GM19099 (cell line): ENCODE measurements around the gene INPP1.

Experiments used
- POLR2A ChIP-seq: IDR thresholded peaks from 3 replicates; pipeline ENCODE4 v1.6.1; 2011; ENCODE audit warnings: low read depth; ENCODE audit not compliant: insufficient read length; ENCODE audit errors: extremely low read depth

Gene INPP1

GRCh38 chr2:190380962-190381412, 37.6 kb downstream of the INPP1 start:
- TF ChIP-seq POLR2A: no peak

GRCh38 chr2:190382851-190383250, 39.5 kb downstream of the INPP1 start:
- TF ChIP-seq POLR2A: no peak

DNA sequence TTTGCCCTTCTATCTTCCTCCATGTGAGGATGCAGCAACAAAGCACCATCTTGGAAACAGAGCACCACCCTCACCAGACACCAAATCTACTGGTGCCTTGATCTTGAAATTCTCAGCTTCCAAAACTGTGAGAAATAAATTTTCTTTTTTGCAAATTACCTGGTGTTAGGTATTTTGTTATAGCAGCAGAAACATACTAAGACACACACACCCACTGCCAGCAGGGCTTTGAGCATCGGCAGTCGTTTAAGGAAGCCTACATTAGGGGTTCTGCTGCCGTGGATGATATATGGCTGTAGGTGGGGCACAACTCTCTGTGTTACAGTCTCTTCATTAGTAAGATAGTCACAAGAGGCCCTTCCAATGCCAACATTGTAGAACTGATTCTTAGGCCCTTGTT, 44.0 kb downstream of the INPP1 start:
- TF ChIP-seq POLR2A: no peak

- no peak for TF ChIP-seq POLR2A
These were observed 52.9 kb downstream of the INPP1 start for GRCh38 chr2:190396271-190396670.

GRCh38 chr2:190402986-190403603, 59.7 kb downstream of the INPP1 start:
- TF ChIP-seq POLR2A: no peak

DNA sequence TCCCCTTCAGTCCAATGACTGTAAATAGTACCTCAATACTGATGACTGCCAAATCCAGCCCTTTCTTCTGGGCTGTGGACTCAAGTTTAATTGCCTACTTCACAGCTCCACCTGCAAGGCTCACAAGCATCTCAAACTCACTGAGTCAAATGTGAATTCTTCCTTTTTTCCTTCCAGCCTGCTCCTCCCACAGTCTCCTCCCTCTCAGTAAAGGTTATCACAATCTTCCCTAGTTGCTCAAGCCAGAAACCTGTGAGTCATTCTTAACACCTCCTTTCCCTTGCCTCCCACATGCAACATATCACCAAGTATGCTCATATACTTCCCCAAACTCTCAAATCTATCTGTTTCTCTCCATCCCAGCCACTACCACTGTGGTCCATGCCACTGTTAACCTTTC, 61.1 kb downstream of the INPP1 start:
- TF ChIP-seq POLR2A: no peak

DNA sequence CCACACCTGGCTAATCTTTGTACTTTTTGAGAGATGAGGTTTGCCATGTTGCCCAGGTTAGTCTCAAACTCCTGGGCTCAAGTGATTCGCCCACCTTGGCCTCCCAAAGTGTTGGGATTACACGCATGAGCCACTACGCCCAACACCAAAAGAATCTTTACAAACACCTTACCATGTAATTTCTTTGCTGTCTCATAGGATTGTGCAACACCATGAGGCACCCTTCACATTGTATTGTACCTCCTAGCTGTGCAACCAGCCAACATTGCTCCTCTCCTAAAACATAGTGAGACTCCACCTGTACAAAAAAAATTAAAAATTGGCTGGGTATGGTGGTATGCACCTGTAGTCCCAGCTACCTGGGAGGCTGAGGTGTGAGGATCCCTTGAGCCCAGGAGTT, 61.7 kb downstream of the INPP1 start:
- TF ChIP-seq POLR2A: no peak

DNA sequence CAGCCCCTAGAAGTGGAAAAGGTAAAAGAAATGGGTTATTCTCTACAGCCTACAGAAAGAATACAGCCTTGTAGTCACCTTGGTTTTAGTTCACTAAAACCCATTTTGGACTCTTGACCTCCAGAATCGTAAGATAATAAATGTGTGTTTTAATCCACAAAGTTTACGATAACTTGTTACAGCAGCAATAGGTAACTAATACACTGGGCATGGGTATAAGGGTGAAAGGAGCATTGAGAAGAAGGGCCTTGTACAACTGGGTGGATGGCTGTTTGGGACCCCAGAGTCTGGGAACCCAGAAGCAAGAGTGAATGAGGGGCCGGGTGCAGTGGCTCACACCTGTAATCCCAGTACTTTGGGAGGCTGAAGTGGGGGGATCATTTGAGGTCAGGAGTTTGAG, 62.6 kb downstream of the INPP1 start:
- TF ChIP-seq POLR2A: no peak

- TF ChIP-seq POLR2A: no peak
These were observed 63.4 kb downstream of the INPP1 start for GRCh38 chr2:190406805-190407204.

DNA sequence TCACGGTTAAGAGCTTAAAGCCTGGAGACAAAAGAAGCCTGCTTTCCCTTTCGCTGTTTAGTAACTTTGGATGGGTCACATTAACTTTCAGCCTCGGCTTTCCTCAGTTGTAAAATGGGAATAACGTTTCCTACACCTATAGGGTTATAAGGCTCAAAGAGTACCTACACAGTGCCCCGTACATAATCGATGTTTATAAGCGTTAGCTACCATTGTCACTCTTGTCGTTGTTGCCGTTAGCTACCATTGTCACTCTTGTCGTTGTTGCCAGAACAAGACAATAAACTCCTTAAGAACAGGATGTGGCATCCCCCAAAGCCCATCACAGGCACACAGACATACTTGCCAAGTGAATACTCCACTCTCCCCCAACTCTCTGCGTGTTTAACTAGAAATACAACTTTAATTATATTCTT, 63.9 kb downstream of the INPP1 start:
- no peak for TF ChIP-seq POLR2A

- peak; percentile 54 for TF ChIP-seq POLR2A
These were observed 64.5 kb downstream of the INPP1 start, which contains the start of gene MFSD6 for GRCh38 chr2:190407662-190408537. Gene MFSD6 (plus strand): TSS chr2:190408355. CDS start chr2:190436030, 27,675 bp downstream.

DNA sequence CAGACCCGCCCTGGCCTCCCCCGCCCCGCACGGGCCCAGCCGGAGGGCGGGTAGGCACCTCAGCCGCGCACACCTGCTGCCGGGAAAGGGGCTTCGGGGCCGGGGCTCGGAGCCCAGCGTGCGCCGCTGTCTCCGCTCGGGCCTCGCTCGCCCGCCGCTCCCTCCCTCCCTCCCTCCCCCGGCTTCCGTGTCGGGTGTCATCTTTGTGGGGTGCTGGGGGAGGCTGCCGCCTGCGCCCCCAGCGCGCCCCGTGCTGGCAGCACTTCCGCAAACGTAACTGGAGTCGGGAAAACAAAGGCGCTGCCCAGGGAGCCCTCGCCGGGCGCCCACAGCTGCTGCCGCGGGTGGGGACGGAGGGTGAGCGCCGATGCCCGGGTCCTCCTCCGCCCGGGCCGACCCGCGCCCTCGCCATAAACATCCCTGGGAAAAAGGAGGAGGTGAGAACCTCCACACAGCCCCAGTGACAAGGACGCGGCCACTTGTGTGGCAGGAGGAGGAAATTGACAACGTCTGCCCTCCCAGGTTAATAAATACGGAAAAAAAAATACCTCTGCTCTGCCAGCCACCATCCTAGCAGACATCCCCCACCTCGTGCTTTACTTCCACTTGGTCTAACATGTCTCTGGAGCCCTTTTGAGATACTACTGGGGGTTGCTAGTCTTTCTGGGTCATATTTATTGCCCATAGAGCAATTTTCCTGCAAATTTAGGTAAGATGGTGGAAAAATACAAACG, 65.3 kb downstream of the INPP1 start:
- peak; percentile 59 for TF ChIP-seq POLR2A

- TF ChIP-seq POLR2A: no peak
These were observed 66.2 kb downstream of the INPP1 start for GRCh38 chr2:190409616-190410015.

- no peak for TF ChIP-seq POLR2A
These were observed 66.8 kb downstream of the INPP1 start for GRCh38 chr2:190410166-190410565.

DNA sequence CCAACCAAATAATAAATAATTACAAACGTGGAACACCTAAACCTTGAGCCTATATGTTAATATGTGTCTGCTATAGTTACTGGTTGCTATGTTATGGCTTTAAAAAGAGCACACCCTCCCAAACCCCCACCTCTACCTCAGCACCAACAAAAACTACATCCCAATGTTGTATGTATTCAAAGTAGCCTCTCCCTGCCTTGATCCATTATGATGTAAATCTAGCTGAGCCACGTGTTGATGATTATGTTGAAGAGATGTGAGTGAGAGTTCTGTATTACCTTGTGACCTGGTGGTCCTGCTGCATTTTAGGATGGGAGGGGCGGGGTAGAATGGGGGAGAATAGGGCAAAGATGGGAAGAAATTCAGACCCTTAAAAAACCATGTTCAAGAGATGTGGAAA, 69.6 kb downstream of the INPP1 start:
- no peak for TF ChIP-seq POLR2A
